Cerebellar nuclear complex (tissue), 1 donor: ENCODE results near the gene HNRNPDL.
"Not testable (repeated sequence)": the region's sequence is repeated elsewhere in the genome, so short reads cannot be mapped to it uniquely, and the experiment has no call there.

Experiments used
- DNase-seq, 2 experiments: peaks; one replicate each; lab custom pipeline; 2025; lab: John Stamatoyannopoulos, UW

The HNRNPDL gene

DNA sequence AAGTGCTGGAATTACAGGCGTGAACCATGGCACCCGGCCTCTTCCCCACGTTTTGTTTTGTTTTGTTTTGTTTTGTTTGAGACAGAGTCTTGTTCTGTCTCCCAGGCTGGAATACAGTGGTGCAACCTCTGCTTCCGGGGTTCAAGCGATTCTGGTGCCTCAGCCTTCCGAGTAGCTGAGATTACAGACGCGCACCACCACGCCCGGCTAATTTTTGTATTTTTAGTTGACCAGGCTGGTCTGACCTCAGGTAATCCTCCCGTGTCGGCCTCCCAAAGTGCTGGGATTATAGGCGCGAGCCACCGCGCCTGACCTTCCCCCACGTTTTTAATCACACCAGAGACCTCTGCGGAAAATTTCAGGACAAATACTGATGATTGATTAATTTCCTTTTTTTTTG, 2.3 kb upstream of the HNRNPDL start:
- DNase-seq = no peak

DNA sequence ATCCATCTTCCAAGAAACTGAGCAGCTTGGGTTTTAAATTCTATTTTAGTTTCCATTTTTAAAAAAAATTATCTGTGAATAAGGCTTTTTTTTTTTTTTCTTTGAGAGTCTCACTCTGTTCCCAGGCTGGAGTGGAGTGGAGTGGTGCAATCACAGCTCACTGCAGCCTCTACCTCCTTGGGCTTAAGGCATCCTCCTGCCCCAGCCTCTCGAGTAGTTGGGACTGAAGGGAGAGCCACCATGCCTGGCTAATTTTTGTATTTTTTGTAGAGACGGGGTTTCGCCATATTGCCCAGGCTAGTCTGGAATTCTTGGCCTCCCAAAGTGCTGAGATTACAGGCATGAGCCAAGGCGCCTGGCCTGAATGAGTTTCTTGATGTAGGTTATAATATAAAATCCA, 1.6 kb upstream of the HNRNPDL start:
- no peak for DNase-seq

GRCh38 chr4:82430964-82431745, 893 bp upstream of the HNRNPDL start:
- no peak for DNase-seq

DNA sequence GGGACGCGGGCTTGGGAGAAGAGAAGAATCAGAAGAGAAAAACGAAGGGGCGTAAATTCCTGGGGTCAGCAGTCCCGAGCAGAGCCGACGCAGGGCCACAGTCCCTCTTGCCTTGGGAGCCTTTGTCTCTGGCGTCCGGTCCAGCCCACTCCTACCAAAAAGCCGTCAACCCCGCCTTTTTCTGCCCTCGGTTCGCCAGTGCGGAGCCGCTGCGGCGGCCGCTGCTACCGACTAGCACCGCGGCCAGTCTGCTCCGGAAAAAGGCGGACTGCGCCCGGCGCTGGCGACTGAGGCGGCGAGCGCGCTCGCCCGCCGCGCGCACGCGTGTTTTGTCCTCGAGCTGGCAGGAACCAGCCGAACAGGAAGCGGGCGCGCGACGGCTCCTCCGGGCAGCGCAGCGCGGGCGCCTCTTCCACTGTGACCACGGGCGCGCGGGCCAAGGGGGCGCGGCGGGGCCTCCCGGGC, 502 bp downstream of the HNRNPDL start:
- no peak for DNase-seq

- peak in 1 of 2 experiments; percentile 48 for DNase-seq
These were observed 1.1 kb downstream of the HNRNPDL start for GRCh38 chr4:82428969-82429727.

DNA sequence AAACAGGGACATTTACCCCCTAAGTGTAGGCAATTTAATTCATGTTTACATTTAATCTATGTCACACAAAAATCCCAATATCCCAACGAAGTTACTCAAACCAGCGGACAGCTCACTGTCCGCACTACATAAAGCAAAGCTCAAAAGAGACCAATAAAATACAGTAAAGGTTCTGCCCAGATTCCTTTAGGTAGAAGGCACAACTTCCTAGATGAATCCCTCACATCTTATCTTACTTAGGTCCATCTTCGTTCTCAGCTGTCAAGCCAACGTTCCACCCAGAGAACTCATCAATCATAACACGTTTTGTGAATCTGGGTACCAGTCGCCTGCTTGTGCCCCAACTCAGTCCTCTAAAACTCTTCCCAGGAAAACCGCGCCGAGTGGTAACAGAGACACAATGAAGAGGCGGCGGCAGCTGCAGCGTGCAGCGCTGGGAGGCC, 1.7 kb downstream of the HNRNPDL start:
- no peak for DNase-seq

GRCh38 chr4:82425478-82425877, 4.8 kb downstream of the HNRNPDL start:
- no peak for DNase-seq

GRCh38 chr4:82423245-82424054, 6.8 kb downstream of the HNRNPDL start:
- DNase-seq = no peak

DNA sequence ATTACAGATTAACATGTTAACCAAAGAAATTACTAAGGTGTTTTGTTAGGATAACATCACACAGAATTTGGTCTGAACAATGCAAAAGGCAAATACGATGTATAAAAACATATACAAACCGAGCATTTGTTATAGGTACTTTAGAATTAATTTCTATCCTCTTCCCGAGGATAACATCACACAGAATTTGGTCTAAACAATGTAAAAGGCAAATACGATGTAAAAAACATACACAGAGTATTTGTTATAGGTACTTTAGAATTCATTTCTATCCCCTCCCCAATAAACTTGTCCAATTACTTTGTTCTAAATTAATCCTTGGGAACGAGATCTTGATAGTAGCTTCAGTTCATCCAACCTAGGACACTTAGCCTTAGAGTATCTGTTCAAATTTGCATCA, 7.6 kb downstream of the HNRNPDL start:
- no peak for DNase-seq

DNA sequence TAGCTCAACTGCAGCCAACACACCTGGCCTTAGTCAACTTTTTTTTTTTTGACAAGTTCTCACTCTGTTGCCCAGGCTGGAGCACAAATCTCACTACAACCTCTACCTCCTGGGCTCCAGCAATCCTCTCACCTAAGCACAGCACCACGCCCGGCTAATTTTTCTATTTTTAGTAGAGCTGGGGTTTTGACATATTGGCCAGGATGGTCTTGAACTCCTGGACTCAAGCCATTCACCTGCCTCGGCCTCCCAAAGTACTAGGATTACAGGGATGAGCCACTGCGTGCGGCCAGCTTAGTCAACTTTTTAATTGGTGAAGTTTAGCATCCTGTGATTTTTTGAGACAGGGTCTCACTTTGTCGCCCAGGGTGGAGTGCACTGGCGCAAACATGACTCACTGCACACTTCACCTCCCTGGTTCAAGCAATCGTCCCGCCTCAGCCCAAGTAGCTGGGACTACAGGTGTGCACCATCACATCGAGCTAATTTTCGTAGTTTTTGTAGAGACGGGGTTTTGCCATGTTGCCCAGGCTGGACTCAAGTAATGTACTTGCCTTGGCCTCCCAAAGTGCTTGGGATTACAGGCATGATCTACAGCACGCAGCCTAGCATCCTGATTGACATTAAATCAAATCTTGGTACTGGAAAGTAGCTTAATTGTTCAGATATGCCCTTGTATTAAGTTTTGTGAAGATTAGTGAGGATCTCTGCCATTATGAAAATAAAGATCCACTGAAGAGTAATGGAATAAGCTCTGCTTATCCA, 8.3 kb downstream of the HNRNPDL start:
- no peak for DNase-seq

DNA sequence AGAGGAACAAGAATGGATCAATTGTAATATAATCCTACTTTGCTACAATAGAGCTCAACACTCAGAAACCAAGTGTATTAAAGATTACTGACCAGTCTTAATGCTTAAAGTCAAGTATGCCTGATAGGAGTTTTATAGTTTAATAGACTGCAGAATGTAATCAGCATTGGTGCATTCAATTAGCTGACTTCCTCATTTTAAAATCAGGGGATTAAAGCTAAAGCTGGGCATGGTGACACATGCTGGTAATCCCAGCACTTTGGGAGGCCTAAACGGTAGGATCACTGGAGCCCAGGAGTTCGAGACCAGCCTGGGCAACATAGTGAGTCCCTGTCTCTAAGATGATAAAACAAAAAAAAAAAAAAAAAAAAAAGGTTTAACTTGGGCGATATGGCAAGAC, 10.8 kb downstream of the HNRNPDL start:
- DNase-seq = no peak

DNA sequence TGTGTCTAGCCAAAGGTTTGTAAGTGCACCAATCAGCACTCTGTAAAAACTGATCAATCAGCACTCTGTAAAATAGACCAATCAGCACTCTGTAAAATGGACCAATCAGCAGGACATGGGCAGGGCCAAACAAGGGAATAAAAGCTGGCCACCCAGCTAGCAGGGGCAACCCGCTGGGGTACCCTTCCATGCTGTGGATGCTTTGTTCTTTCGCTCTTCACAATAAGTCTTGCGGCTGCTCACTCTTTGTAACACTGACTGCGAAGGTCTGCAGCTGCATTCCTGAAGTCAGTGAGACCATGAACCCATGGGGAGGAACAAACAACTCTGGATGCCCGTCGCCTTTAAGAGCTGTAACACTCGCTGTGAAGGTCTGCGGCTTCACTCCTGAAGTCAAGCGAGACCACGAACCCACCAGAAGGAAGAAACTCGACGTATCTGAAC, 14.3 kb downstream of the HNRNPDL start:
- no peak for DNase-seq

- not testable (repeated sequence) for DNase-seq
These were observed 15.2 kb downstream of the HNRNPDL start for GRCh38 chr4:82415061-82415460.

- no peak for DNase-seq
These were observed 26.5 kb downstream of the HNRNPDL start for GRCh38 chr4:82403725-82404124.

DNA sequence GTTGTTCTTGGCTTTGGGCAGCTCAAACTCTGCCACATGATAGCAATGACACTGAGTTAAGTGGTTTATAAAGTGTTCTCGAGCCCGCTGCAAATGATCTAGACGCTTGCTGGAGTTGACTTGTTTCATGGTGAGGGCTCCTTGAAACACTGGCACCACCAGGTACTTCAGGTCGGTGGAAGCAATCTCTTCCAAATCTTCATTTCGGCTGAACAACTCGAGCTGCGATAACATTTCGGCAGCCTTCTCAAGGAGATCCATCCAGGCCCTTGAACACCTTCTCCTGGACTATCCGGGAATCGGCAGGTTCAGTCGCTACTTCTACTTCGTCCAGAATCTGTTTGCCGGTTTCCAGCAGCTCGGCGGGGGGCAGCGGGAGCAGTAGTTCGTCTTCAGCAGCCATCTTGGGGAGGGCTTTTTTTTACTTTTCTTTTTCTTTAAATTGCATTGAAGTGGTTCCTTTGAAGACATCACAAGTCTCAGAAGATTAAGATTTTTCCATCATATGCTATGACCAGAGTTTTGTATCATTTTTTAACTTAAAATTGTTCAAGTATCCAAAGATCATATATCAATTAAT, 28.0 kb downstream of the HNRNPDL start:
- no peak for DNase-seq

DNA sequence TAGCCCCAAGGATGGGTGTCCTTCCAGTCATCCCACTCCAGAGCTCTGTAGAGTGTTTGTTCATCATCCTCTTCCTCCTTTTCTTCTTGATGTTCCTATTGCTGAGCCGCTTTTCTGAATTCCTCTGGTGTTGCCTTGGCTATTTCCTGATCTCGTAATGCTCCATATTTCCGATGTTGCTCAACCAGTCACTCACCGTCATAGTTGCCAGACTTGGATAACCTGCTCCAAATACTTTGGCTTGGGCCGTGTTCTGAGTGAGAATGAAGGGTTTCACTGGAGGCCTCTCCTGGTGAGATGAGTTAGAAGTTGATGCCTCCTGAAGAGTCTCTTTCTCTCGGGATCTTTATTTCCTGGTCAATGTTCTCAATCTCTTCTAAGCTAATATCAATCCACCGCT, 28.7 kb downstream of the HNRNPDL start:
- DNase-seq = no peak

- DNase-seq = no peak
These were observed 32.0 kb downstream of the HNRNPDL start for GRCh38 chr4:82398263-82398662.

GRCh38 chr4:82397527-82397926, 32.7 kb downstream of the HNRNPDL start:
- no peak for DNase-seq

- DNase-seq = no peak
These were observed 35.4 kb downstream of the HNRNPDL start for GRCh38 chr4:82394896-82395295.

DNA sequence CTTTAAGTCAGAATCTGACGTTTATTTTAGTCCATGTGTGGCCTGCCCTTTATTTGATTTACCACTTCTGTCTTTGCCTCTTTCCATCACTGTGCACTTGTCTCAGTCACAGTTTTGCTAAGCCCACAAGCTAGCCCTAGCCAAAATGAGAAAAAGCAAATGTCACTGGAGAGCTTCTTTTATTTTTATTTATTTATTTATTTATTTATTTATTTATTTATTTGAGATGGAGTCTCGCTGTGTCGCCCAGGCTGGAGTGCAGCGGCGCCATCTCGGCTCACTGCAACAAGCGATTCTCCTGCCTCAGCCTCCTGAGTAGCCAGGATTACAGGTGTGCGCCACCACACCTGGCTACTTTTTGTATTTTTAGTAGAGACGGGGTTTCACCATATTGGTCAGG, 40.2 kb downstream of the HNRNPDL start:
- DNase-seq = not testable (repeated sequence)

- DNase-seq = no peak
These were observed 41.9 kb downstream of the HNRNPDL start for GRCh38 chr4:82388405-82388804.
